DND-41 (cell line): Measurements from ENCODE around the gene NPPA.

Experiments used
- EZH2 ChIP-seq: IDR thresholded peaks from 3 replicates; pipeline ENCODE4 v1.6.1; 2012; ENCODE audit warnings: borderline replicate concordance, low read depth, mild to moderate bottlenecking, moderate library complexity, low read length, inconsistent platforms; ENCODE audit not compliant: severe bottlenecking
- TF ChIP-seq, protein P1 (sequence below): IDR thresholded peaks from 2 replicates; pipeline ENCODE4 v1.5.1; 2012; ENCODE audit warnings: borderline replicate concordance, low read length, moderate library complexity, mild to moderate bottlenecking; ENCODE audit not compliant: poor library complexity, severe bottlenecking; ENCODE audit errors: extremely low read depth

DNA sequence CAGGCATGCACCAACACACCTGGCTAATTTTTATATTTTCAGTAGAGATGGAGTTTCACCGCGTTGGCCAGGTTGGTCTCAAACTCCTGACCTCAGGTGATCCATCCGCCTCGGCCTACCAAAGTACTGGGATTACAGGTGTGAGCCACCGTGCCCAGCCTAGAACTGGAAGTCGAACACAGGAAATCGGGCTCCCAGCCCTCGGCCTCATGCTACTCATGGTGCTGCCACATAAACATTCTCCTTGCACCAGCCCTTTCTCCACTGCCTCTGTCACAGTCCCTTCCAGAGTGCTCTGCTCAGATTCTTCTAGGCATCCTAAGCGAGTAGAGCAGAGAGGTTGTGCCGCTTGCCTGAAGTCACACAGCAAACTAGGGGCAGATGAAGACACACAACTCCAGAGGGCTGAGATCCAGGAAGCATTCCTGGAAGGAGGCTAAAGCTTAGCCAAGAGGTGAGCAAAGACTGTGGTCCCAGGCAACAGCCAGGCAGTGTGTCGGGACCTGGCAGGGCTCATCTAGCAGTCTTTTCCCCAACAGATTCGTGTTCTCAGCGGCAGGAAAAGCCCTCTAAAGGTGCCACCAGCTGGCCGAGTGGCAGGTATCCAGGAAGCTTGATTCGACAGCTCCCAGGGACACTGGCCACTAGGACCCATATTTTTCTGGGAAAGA lies 40.8 kb upstream of the NPPA start:
- TF ChIP-seq, protein P1, sequence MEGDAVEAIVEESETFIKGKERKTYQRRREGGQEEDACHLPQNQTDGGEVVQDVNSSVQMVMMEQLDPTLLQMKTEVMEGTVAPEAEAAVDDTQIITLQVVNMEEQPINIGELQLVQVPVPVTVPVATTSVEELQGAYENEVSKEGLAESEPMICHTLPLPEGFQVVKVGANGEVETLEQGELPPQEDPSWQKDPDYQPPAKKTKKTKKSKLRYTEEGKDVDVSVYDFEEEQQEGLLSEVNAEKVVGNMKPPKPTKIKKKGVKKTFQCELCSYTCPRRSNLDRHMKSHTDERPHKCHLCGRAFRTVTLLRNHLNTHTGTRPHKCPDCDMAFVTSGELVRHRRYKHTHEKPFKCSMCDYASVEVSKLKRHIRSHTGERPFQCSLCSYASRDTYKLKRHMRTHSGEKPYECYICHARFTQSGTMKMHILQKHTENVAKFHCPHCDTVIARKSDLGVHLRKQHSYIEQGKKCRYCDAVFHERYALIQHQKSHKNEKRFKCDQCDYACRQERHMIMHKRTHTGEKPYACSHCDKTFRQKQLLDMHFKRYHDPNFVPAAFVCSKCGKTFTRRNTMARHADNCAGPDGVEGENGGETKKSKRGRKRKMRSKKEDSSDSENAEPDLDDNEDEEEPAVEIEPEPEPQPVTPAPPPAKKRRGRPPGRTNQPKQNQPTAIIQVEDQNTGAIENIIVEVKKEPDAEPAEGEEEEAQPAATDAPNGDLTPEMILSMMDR: no peak
- no peak for TF ChIP-seq EZH2
